GM12878 (cell line): ENCODE results near the gene AGPAT2. TPM values are rescaled to one million over a fixed set of nuclear protein-coding genes. Genes with fewer than 3 reads are reported as not detected.

ENCODE experiments used
- ATAC-seq: fragments of 200-7000 bp; cut with Tn5 transposase; 3 replicates; pipeline ENCODE4 v1.9.1; 2020; ENCODE audit warnings: mild to moderate bottlenecking, moderate library complexity
- BruUV-seq: library from RNA; stranded (reverse); fragments of 400-500 nt; replicated peaks from 2 replicates; lab custom pipeline; 2021; lab: Mats Ljungman, UMichigan
- CTCF ChIA-PET: fragments of 300-600 bp; sonication (Branson Sonifier 250); formaldehyde crosslinking; extraction: SDS; loops from one replicate; lab custom pipeline; 2021; ENCODE audit warnings: inconsistent platforms; lab: Yijun Ruan, JAX
- POLR2A ChIA-PET: fragments of 350-600 bp; formaldehyde crosslinking; extraction: SDS; loops from one replicate; lab custom pipeline; 2021; ENCODE audit warnings: inconsistent platforms; lab: Charles Lee
- RAD21 ChIA-PET: fragments of 300-600 bp; sonication (Branson Sonifier 250); formaldehyde crosslinking; loops from one replicate; lab custom pipeline; 2023; ENCODE audit warnings: antibody characterized with exemption; ENCODE audit not compliant: unreplicated experiment; lab: Charles Lee
- SMC1A ChIA-PET: fragments of 300-600 bp; sonication (Branson Sonifier 250); formaldehyde crosslinking; loops from one replicate; lab custom pipeline; 2023; ENCODE audit not compliant: unreplicated experiment, uncharacterized antibody; lab: Charles Lee
- DNase-seq: peaks from one replicate; pipeline ENCODE4 v3.0.0-alpha.2; 2011; ENCODE audit warnings: low read depth, low spot score
- FAIRE-seq: peaks from 3 replicates; lab custom pipeline; 2011; peaks lifted over from hg19 to GRCh38; lab: Jason Lieb, UNC
- H2AFZ ChIP-seq: 2 replicates; pipeline ENCODE4 v1.6.0; 2011; ENCODE audit warnings: low read depth, low read length, control low read depth; ENCODE audit not compliant: control insufficient read depth
- H3K27ac ChIP-seq: 2 replicates; pipeline ENCODE4 v1.5.1; 2011; ENCODE audit warnings: control low read depth; ENCODE audit not compliant: control insufficient read depth, insufficient read depth
- H3K27me3 ChIP-seq, 2 experiments: replicated peaks in 1 of 2; 2 replicates each; pipeline versions ENCODE4 v1.6.0 to v1.6.1; 2011; ENCODE audit warnings: low read length in 1 of 2; ENCODE audit not compliant: control insufficient read depth in 2 of 2, insufficient read depth in 2 of 2
- H3K36me3 ChIP-seq, 2 experiments: 2 replicates each; pipeline ENCODE4 v1.5.1; 2011; ENCODE audit warnings: low read length in 1 of 2; ENCODE audit not compliant: control insufficient read depth in 2 of 2, insufficient read depth in 2 of 2
- H3K4me1 ChIP-seq: 2 replicates; pipeline ENCODE4 v1.6.1; 2011; ENCODE audit warnings: mild to moderate bottlenecking, low read length, moderate library complexity, mixed read lengths; ENCODE audit not compliant: control insufficient read depth, insufficient read depth
- H3K4me2 ChIP-seq: 2 replicates; pipeline ENCODE4 v1.6.0; 2011; ENCODE audit warnings: control low read depth; ENCODE audit not compliant: control insufficient read depth, insufficient read depth
- H3K4me3 ChIP-seq: fragments of 200-600 bp; sonication (generic); 2 replicates; pipeline ENCODE4 v1.5.1; 2016
- H3K79me2 ChIP-seq: 2 replicates; pipeline ENCODE4 v1.6.0; 2011; ENCODE audit warnings: low read length; ENCODE audit not compliant: control insufficient read depth, insufficient read depth
- H3K9ac ChIP-seq: 2 replicates; pipeline ENCODE4 v1.8.0; 2011; ENCODE audit warnings: low read length, control low read depth, mixed read lengths; ENCODE audit not compliant: control insufficient read depth, insufficient read depth
- H3K9me3 ChIP-seq: replicated peaks from 3 replicates; pipeline ENCODE4 v1.5.1; 2011; ENCODE audit warnings: mild to moderate bottlenecking, low read length; ENCODE audit not compliant: control insufficient read depth, insufficient read depth
- H4K20me1 ChIP-seq: 2 replicates; pipeline ENCODE4 v1.6.0; 2011; ENCODE audit not compliant: control insufficient read depth, insufficient read depth
- CHD1 ChIP-seq: IDR thresholded peaks from 2 replicates; pipeline ENCODE4 v1.6.1; 2012; ENCODE audit warnings: low read depth, low read length, improper control_type of control experiment
- CREB1 ChIP-seq: IDR thresholded peaks from 2 replicates; pipeline ENCODE4 v1.6.1; 2012; ENCODE audit warnings: low read depth, mild to moderate bottlenecking, inconsistent platforms
- ESRRA ChIP-seq: IDR thresholded peaks from 2 replicates; pipeline ENCODE4 v1.6.1; 2012; ENCODE audit warnings: mild to moderate bottlenecking, low read length, improper control_type of control experiment
- HCFC1 ChIP-seq: fragments of 150-350 bp; IDR thresholded peaks from 2 replicates; pipeline ENCODE4 v1.6.1; 2014; ENCODE audit warnings: low read length
- JUNB ChIP-seq: IDR thresholded peaks from 2 replicates; pipeline ENCODE4 v1.6.1; 2016; ENCODE audit warnings: antibody characterized with exemption, mild to moderate bottlenecking
- JUND ChIP-seq: IDR thresholded peaks from 2 replicates; pipeline ENCODE4 v1.6.1; 2012; ENCODE audit warnings: low read depth, mild to moderate bottlenecking, low read length, improper control_type of control experiment, moderate library complexity
- KLF5 ChIP-seq: fragments of 450-650 bp; IDR thresholded peaks from 2 replicates; pipeline ENCODE4 v1.6.1; 2014; ENCODE audit warnings: mild to moderate bottlenecking; ENCODE audit not compliant: partially characterized antibody
- MEF2B ChIP-seq: fragments of 450-650 bp; IDR thresholded peaks from 2 replicates; pipeline ENCODE4 v1.6.1; 2018; ENCODE audit warnings: mild to moderate bottlenecking, moderate library complexity; ENCODE audit not compliant: partially characterized antibody, poor library complexity, severe bottlenecking
- NFYA ChIP-seq: IDR thresholded peaks from 2 replicates; pipeline ENCODE4 v1.6.1; 2011; ENCODE audit warnings: low read depth, mild to moderate bottlenecking, low read length, improper control_type of control experiment, borderline replicate concordance
- POLR2AphosphoS5 ChIP-seq: IDR thresholded peaks from 2 replicates; pipeline ENCODE4 v1.6.1; 2011; ENCODE audit warnings: mild to moderate bottlenecking, low read length, inconsistent platforms
- SMARCA5 ChIP-seq: fragments of 450-650 bp; IDR thresholded peaks from 2 replicates; pipeline ENCODE4 v1.6.1; 2017; ENCODE audit warnings: mild to moderate bottlenecking
- SREBF1 ChIP-seq: IDR thresholded peaks from 2 replicates; pipeline ENCODE4 v1.6.1; 2012; ENCODE audit warnings: mild to moderate bottlenecking, low read length
- TBL1XR1 ChIP-seq: IDR thresholded peaks from 2 replicates; pipeline ENCODE4 v1.6.1; 2012; ENCODE audit warnings: low read depth, low read length, improper control_type of control experiment
- TCF12 ChIP-seq: IDR thresholded peaks from 2 replicates; pipeline ENCODE4 v1.6.1; 2011; ENCODE audit warnings: low read depth, mild to moderate bottlenecking, low read length
- YBX1 ChIP-seq: fragments of 450-650 bp; IDR thresholded peaks from 2 replicates; pipeline ENCODE4 v1.6.1; 2016; ENCODE audit warnings: antibody characterized with exemption
- ZBED1 ChIP-seq: IDR thresholded peaks from 2 replicates; pipeline ENCODE4 v1.6.1; 2016; ENCODE audit warnings: borderline replicate concordance
- ZNF274 ChIP-seq: IDR thresholded peaks from one replicate; pipeline ENCODE4 v1.8.0; 2011; ENCODE audit not compliant: insufficient read length, insufficient read depth
- WGBS: methylation state at CpG from one replicate; pipeline ENCODE4 v1.1.6; 2016; ENCODE audit warnings: low lambda C conversion rate; ENCODE audit not compliant: insufficient replicate concordance, insufficient coverage; ENCODE audit errors: missing lambda C conversion rate; 5-methylcytosine and 5-hydroxymethylcytosine counted together
- in situ Hi-C: fragments of 300-500 bp; cut with MboI; formaldehyde crosslinking; loops from 9 replicates; pipeline ENCODE4 v1.14.3; 2018; ENCODE audit warnings: mixed read lengths
- intact Hi-C: fragments of 100-400 bp; cut with micrococcal nuclease; formaldehyde crosslinking; loops from one replicate; pipeline ENCODE4 v1.14.2; 2022; ENCODE audit not compliant: unreplicated experiment
- polyA plus RNA-seq, 11 experiments: library from polyadenylated mRNA; depleted of rRNA in 4 of 11; unstranded in 6 of 11; stranded (reverse) in 5 of 11; fragments of >200 nt; fragmentation: Nextera tagmentation in 4 of 11; fragmentation: Illumina TruSeq in 1 of 11; extraction: Ambion mirVana in 4 of 11; extraction: Trizol in 1 of 11; gene quantifications; 1 replicate in 1 of 11; 2 replicates in 10 of 11; pipeline versions ENCODE4 v1.2.1 to v1.2.3, GENCODE V29; 2011 to 2016; ENCODE audit warnings: inconsistent platforms in 2 of 11, missing spikeins in 2 of 11, low read depth in 1 of 11
- total RNA-seq, 4 experiments: library from RNA; depleted of rRNA in 3 of 4; stranded (reverse); fragments of >200 nt in 3 of 4; fragmentation: Illumina TruSeq in 1 of 4; extraction: Trizol in 1 of 4; gene quantifications; 2 replicates each; pipeline versions ENCODE4 v1.2.1 to v1.2.3, GENCODE V29; 2013 to 2021
- TF ChIP-seq, protein P1 (sequence below): fragments of 450-650 bp; formaldehyde crosslinking; IDR thresholded peaks from 2 replicates; pipeline ENCODE4 v1.4.0; 2022; ENCODE audit warnings: mild to moderate bottlenecking, moderate library complexity
- TF ChIP-seq, protein P2 (sequence below): fragments of 450-650 bp; IDR thresholded peaks from 2 replicates; pipeline ENCODE4 v1.6.1; 2016; ENCODE audit warnings: mild to moderate bottlenecking
- TF ChIP-seq, protein P3 (sequence below): IDR thresholded peaks from 2 replicates; pipeline ENCODE4 v1.6.1; 2012; ENCODE audit warnings: low read length, inconsistent platforms

Gene AGPAT2
- total and polyA plus RNA-seq, 10 of the 15 experiments (the other 5 are each of a cell fraction or from before 2014, with no cell fraction given): 0.10 to 28.5 (median 18.2) TPM

DNA sequence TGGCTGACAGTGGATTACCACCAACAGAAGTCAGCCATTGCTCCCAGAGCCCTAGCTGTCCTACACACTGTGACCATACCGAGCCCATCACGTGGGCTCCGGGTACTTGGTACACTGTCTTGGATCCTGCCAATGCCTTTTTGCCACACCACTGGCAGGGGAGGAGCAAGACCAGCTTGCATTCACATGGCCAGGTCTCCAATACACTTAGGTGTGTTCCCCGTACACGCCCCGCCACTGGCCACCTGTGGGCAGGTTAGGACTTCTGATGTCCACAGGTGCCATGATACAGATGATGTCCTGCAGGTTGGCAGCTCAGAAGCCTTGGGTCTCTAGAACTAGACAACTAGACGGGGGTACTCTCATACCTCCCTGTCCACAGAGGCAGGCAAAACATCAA is 19.8 kb upstream of the AGPAT2 start (continued):
- TF ChIP-seq KLF5 (no peak), CHD1 (no peak), TBL1XR1 (no peak)
- TF ChIP-seq, all 136 proteins: peak for 0

DNA sequence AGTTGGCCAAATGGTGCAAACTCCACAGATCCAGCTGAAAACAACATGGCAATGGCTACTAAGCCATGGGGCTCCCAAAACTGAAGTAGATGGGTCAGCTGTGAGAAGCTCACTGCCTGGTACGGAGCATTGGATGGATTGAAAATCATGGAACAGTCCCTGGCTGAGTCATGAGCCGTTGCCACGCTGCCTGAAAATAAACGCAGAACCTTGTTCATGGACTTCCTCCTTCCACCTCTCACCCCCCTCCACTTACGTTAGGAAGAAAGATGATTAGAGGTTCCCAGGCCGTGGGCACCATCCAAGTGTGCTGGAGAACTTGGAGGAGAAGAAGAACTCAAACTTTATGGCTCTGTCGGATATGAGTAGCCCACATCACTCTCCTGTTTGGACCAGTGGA is 18.3 kb upstream of the AGPAT2 start:
- no peaks in the 10 kb centered on the region for H4K20me1 ChIP-seq
- in situ Hi-C loops: no loop called here
- ChIA-PET SMC1A (no interaction called here), POLR2A (no interaction called here), RAD21 (no interaction called here), CTCF (interaction anchor here (0.9 kb wide), 1 partner anchor 52 kb away, joined by 4 read pairs; the partner anchor contains the start of gene LCN8)
- H3K36me3 ChIP-seq: no peaks in the 10 kb centered on the region
- H3K27me3 ChIP-seq: no peaks in the 10 kb centered on the region; a peak in 2 of 4 replicates
- 3% methylated on average over 7 of the region's 7 CpGs for WGBS
- H2AFZ ChIP-seq: no peak overlapping the region
- DNase-seq (no peak), FAIRE-seq (no peak), ATAC-seq (no peak)
- H3K9ac ChIP-seq: no peak overlapping the region
- BruUV-seq: no TSS peak
- no peak overlapping the region for H3K4me3 ChIP-seq
- H3K4me1 ChIP-seq: peaks cover 15% of the 10 kb centered on the region
- no peak for TF ChIP-seq SREBF1
- TF ChIP-seq JUNB: no peak
- TF ChIP-seq, protein P1, sequence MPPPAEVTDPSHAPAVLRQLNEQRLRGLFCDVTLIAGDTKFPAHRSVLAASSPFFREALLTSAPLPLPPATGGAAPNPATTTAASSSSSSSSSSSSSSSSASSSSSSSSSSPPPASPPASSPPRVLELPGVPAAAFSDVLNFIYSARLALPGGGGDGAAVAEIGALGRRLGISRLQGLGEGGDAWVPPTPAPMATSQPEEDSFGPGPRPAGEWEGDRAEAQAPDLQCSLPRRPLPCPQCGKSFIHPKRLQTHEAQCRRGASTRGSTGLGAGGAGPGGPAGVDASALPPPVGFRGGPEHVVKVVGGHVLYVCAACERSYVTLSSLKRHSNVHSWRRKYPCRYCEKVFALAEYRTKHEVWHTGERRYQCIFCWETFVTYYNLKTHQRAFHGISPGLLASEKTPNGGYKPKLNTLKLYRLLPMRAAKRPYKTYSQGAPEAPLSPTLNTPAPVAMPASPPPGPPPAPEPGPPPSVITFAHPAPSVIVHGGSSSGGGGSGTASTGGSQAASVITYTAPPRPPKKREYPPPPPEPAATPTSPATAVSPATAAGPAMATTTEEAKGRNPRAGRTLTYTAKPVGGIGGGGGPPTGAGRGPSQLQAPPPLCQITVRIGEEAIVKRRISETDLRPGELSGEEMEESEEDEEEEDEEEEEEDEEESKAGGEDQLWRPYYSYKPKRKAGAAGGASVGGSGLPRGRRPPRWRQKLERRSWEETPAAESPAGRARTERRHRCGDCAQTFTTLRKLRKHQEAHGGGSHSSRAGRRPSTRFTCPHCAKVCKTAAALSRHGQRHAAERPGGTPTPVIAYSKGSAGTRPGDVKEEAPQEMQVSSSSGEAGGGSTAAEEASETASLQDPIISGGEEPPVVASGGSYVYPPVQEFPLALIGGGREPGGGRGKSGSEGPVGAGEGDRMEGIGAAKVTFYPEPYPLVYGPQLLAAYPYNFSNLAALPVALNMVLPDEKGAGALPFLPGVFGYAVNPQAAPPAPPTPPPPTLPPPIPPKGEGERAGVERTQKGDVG: no peak
- TF ChIP-seq NFYA: no peak
- TF ChIP-seq ESRRA: no peak
- TF ChIP-seq, protein P2, sequence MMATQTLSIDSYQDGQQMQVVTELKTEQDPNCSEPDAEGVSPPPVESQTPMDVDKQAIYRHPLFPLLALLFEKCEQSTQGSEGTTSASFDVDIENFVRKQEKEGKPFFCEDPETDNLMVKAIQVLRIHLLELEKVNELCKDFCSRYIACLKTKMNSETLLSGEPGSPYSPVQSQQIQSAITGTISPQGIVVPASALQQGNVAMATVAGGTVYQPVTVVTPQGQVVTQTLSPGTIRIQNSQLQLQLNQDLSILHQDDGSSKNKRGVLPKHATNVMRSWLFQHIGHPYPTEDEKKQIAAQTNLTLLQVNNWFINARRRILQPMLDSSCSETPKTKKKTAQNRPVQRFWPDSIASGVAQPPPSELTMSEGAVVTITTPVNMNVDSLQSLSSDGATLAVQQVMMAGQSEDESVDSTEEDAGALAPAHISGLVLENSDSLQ: no peak
- no peak for TF ChIP-seq TCF12
- no peak for TF ChIP-seq JUND
- TF ChIP-seq HCFC1: no peak
- TF ChIP-seq POLR2AphosphoS5: no peak
- no peak for TF ChIP-seq ZNF274
- TF ChIP-seq MEF2B: no peak
- TF ChIP-seq, protein P3, sequence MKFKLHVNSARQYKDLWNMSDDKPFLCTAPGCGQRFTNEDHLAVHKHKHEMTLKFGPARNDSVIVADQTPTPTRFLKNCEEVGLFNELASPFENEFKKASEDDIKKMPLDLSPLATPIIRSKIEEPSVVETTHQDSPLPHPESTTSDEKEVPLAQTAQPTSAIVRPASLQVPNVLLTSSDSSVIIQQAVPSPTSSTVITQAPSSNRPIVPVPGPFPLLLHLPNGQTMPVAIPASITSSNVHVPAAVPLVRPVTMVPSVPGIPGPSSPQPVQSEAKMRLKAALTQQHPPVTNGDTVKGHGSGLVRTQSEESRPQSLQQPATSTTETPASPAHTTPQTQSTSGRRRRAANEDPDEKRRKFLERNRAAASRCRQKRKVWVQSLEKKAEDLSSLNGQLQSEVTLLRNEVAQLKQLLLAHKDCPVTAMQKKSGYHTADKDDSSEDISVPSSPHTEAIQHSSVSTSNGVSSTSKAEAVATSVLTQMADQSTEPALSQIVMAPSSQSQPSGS: no peak
- no peak for TF ChIP-seq SMARCA5
- TF ChIP-seq YBX1: no peak
- no peak for TF ChIP-seq CREB1
- TF ChIP-seq ZBED1: no peak
- no peak overlapping the region for H3K27ac ChIP-seq
- no peaks in the 10 kb centered on the region for H3K9me3 ChIP-seq
- H3K79me2 ChIP-seq: no peaks in the 10 kb centered on the region
- intact Hi-C loops: no loop called here
- H3K4me2 ChIP-seq: no peak overlapping the region
